HG03139 (cell line): ENCODE results near the gene EME1.
A peak's percentile ranks its signal among the peaks of the same experiment; 100 is the strongest.
"Not testable (repeated sequence)": the region's sequence is repeated elsewhere in the genome, so short reads cannot be mapped to it uniquely, and the experiment has no call there.

Source experiments
- ATAC-seq: cut with Tn5 transposase; IDR thresholded peaks from one replicate; pipeline ENCODE4 v1.9.1; 2021; ENCODE audit not compliant: unreplicated experiment

EME1 gene

GRCh38 chr17:50386510-50386909 is 13.5 kb downstream of the EME1 start:
- ATAC-seq: no peak

- ATAC-seq: no peak
Observed at GRCh38 chr17:50388728-50389127, 15.7 kb downstream of the EME1 start.

DNA sequence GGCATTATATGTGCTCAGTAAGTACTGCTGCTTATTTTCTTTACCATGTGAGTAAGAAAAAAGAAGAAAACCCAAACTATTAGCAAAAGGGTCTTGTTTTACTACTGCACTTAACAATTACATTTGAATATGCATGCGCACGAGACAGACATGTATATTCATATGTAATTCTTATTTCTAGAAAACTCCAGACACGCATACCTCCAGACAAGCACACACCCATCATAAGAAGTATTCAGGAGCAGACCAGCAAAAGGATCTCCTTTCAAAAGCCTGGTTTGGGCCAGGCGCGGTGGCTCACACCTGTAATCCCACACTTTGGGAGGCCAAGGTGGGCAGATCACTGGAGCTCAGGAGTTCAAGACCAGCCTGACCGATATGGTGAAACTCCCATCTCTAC is 16.5 kb downstream of the EME1 start:
- no peak for ATAC-seq

DNA sequence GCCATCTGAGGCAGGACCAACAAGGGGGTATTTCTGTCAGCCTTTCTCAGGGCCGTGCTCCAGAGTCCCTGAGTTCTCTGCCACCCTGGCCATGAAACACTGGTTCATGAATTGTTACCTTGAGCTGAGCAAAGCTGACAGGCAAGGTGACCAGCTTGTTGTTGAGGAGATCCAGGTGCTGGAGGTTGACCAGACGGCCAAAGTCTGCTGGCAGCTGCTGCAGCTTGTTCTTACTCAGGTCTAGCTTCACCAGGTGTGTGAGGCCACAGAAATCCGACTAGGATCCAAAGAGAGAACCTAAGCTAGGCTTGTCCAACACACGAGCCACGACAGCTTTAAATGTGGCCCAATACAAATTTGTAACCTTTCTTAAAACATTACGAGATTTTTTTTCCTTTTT is 19.6 kb downstream of the EME1 start:
- ATAC-seq: no peak

- no peak for ATAC-seq
Observed at GRCh38 chr17:50393700-50394099, 20.7 kb downstream of the EME1 start.

GRCh38 chr17:50394711-50395110 is 21.7 kb downstream of the EME1 start:
- ATAC-seq: no peak

DNA sequence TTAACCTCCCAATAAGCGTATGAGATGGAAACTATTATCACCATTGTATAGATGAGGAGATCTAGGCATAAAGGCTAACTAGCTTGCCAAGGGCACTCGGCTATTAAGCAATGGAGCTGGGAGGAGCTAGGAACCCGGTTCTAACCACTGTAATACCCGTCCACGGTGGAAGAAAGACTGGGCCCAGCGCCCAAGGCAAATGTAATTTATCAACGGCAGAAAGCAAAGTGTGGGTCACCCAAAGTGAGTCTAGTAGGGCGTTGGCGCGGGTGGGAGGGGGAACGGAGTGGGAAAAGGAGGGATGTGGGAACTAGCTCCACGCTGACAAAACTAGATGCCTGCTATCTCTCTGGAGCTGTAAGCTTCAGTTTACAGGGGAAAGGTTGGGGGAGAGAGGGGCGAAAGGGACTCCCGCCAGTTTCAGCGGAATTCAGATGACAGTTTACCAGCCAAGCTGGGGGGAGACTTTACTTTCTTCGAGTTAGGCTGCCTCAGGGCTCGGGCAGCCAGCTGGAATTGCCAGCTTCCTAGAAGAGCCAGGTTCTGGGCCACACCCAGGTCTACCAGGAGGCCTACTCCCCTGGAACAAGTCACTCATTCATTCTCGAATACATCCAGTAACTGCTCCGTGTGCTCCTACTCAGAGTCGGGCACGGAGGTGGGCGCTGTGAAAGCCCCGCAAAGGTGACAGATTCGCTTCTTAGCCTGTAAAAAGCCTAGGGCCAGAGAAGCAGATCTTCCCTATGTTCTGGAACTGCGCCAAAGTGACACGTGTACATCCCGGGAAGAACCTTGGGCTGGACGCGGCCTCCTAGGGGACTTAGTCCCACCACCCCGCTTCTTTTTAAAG is 23.5 kb downstream of the EME1 start:
- no peak for ATAC-seq

DNA sequence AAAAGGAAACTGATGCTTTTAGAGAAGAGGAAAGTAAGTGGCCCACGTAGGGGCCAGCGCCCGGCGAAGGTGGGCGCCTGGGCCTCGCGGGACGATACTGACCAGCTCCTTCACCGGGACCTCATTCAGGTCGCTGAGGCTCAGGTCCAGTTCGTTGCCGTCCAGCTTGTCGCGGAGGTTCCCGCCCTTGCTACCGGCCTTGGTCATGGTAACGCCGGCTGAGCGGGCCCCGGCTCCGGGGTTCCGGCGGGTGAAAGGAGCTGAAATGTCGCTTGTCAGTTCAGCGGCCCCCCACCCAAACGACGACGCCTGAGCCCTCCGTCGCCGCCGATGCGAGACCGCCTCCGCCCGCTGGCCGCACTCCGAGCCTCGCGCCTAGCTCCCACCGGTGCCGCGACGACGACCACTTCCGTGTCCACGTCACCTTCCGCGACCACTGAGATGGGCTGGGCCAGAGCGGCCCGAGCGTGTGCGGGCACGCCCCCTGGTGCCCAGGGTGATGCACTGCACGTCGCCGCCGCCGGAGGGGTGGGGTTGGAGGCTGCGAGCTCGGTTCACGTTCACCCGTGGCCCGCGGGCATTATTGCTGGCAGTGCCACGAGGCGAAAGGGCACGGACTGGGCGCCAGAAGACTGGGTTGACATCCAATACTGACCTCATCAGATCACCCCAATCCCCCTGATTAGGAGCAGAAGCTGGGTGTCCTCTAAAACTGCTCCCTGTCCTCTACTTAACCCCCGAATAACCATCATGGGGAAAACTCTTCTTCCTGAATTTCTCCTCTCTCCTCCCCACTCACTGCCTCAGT is 24.3 kb downstream of the EME1 start, which contains the start of gene LRRC59:
Gene LRRC59 (minus strand): TSS at position 413 of the 808 bp plus-strand sequence. CDS start 206 bp downstream, at position 207.
- ATAC-seq: peak; percentile 97

GRCh38 chr17:50397919-50398285 is 24.9 kb downstream of the EME1 start:
- no peak for ATAC-seq

- not testable (repeated sequence) for ATAC-seq
Observed at GRCh38 chr17:50398672-50399071, 25.6 kb downstream of the EME1 start.

- ATAC-seq: not testable (repeated sequence)
Observed at GRCh38 chr17:50399591-50399990, 26.6 kb downstream of the EME1 start.

DNA sequence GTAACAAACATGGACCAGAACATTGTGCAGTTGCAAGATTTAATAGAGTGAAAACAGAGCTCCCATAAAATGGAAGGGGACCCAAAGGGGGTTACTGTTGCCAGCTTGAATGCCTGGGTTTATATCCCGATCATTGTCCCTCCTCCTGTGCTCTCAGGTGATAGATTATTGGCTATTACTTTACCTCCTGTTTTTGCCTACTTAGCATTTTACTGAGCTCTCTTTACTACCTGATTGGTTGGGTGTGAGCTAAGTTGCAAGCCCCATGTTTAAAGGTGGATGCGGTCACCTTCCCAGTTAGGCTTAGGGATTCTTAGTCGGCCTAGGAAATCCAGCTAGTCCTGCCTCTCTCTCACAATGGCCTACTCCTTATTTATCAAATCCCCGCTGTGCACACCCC is 32.3 kb downstream of the EME1 start:
- ATAC-seq: not testable (repeated sequence)

GRCh38 chr17:50406578-50406977 is 33.5 kb downstream of the EME1 start:
- no peak for ATAC-seq

DNA sequence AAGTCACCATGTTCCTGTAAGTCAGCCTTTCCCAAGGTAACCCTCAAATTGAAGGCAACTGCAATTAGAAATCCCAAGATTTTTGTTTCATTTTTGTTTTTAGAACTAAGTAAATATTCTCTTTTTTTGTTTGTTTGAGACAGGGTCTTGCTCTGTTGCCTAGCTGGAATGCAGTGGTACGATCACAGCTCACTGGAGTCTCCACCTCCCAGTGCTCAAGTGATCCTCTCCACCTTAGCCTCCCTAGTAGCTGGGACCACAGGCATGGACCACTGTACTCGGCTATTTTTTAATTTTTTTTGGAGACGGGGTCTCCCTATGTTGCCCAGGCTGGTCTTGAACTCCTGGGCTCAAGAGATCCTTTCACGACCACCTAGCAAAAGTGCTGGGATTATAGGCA is 34.9 kb downstream of the EME1 start:
- ATAC-seq: no peak

GRCh38 chr17:50412188-50412732 is 39.2 kb downstream of the EME1 start:
- ATAC-seq: no peak

GRCh38 chr17:50414808-50415207 is 41.8 kb downstream of the EME1 start:
- ATAC-seq: no peak

- ATAC-seq: not testable (repeated sequence)
Observed at GRCh38 chr17:50419577-50419976, 46.5 kb downstream of the EME1 start.

DNA sequence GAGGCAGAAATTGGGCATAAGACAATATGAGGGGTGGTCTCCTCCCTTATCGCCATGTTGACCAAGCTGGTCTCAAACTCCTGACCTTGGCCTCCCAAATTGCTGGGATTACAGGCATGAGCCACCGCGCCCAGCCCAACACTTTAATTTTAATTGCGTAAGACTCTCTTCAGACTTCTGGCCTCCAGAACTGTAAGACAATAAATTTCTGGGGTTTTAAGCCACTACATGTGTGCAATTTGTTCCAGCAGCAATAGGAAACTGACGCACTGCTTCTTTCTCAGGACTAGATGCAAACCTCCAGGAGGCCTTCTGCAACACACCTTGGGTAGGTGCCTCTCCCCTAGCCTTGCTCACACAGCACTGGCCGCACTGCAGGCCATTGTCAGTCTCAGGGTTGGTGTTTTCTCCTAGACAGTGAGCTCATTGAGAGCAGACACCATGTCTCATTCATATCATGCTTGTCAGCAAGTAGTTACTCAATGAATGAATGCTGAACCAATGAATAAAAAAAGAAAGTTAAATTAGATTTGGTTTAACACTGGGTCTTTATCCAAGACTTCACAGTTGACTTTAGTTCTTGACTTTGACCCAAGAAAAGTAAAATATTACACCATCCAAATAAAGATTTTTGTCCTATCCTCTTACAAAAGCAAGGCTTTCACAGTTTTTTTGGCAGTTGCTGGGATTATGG is 47.5 kb downstream of the EME1 start:
- no peak for ATAC-seq

GRCh38 chr17:50421308-50422051 is 48.5 kb downstream of the EME1 start:
- no peak for ATAC-seq

DNA sequence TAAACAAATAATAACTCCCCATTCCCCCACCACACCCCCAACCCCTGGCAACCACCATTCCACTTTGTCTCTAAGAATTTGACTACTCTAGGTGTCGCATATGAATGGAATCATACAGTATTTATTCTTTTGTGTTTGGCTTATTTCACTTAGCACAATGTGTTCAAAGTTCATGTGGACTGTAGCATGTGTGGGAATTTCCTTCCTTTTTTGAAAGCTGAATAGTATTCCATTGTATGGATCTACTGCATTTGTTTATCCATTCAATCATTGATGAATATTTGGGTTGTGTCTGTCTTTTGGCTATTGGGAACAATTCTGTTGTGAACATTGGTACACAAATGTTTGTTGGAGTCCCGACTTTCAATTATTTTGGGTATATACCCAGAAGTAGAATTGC is 49.7 kb downstream of the EME1 start:
- no peak for ATAC-seq
